DOHH2 (cell line): ENCODE measurements around the gene CYP3A5.

Experiments used
- H3F3A ChIP-seq: fragments of 200-600 bp; sonication (generic), shearing (Covaris generic); 2 replicates; pipeline ENCODE4 v1.6.0; 2016; ENCODE audit warnings: antibody characterized with exemption, mild to moderate bottlenecking; ENCODE audit not compliant: control insufficient read depth, insufficient read depth
- H3K27ac ChIP-seq: fragments of 200-600 bp; sonication (generic); 2 replicates; pipeline ENCODE4 v1.5.1; 2014; ENCODE audit warnings: low read depth, mild to moderate bottlenecking, low read length, moderate library complexity
- H3K27me3 ChIP-seq: fragments of 200-600 bp; sonication (generic); 2 replicates; pipeline ENCODE4 v1.6.1; 2014; ENCODE audit warnings: mild to moderate bottlenecking, low read length, mixed read lengths; ENCODE audit not compliant: control insufficient read depth
- H3K36me3 ChIP-seq: fragments of 200-600 bp; sonication (generic); 2 replicates; pipeline ENCODE4 v1.6.1; 2014; ENCODE audit warnings: mild to moderate bottlenecking, low read length, moderate library complexity, mixed read lengths; ENCODE audit not compliant: control insufficient read depth
- H3K4me1 ChIP-seq: fragments of 200-600 bp; sonication (generic); 2 replicates; pipeline ENCODE4 v1.6.1; 2014; ENCODE audit warnings: mild to moderate bottlenecking, low read length, mixed read lengths; ENCODE audit not compliant: control insufficient read depth
- H3K4me2 ChIP-seq: fragments of 200-600 bp; sonication (generic); 2 replicates; pipeline ENCODE4 v1.6.0; 2014; ENCODE audit warnings: mild to moderate bottlenecking, low read length, moderate library complexity
- H3K4me3 ChIP-seq: fragments of 200-600 bp; sonication (generic); 2 replicates; pipeline ENCODE4 v1.5.1; 2014; ENCODE audit warnings: mild to moderate bottlenecking, low read length, mixed read lengths
- H3K79me2 ChIP-seq: fragments of 200-600 bp; sonication (generic); 2 replicates; pipeline ENCODE4 v1.6.1; 2014; ENCODE audit warnings: mild to moderate bottlenecking, low read length, mixed read lengths; ENCODE audit not compliant: control insufficient read depth
- H3K9me2 ChIP-seq: fragments of 200-600 bp; sonication (generic); replicated peaks from 2 replicates; pipeline ENCODE4 v1.6.1; 2014; ENCODE audit warnings: mild to moderate bottlenecking, low read length, mixed read lengths; ENCODE audit not compliant: control insufficient read depth
- H3K9me3 ChIP-seq: fragments of 200-600 bp; sonication (generic); 2 replicates; pipeline ENCODE4 v1.6.1; 2014; ENCODE audit warnings: antibody characterized with exemption, low read length, mixed read lengths; ENCODE audit not compliant: control insufficient read depth, insufficient read depth
- H4K20me1 ChIP-seq: fragments of 200-600 bp; sonication (generic); 2 replicates; pipeline ENCODE4 v1.6.0; 2014; ENCODE audit warnings: low read depth, mild to moderate bottlenecking, antibody characterized with exemption, low read length, moderate library complexity; ENCODE audit not compliant: control insufficient read depth, insufficient read depth
- EZH2phosphoT487 ChIP-seq: fragments of 200-600 bp; sonication (generic); IDR thresholded peaks from 2 replicates; pipeline ENCODE4 v1.6.1; 2017; ENCODE audit warnings: borderline replicate concordance, mild to moderate bottlenecking, antibody characterized with exemption, low read length, moderate library complexity, mixed read lengths
- TF ChIP-seq, protein P1 (sequence below): fragments of 200-600 bp; sonication (generic); IDR thresholded peaks from one replicate; pipeline ENCODE4 v1.5.1; 2014; ENCODE audit warnings: antibody characterized with exemption, mild to moderate bottlenecking, low read depth, low read length; ENCODE audit not compliant: poor library complexity, severe bottlenecking

The CYP3A5 gene

DNA sequence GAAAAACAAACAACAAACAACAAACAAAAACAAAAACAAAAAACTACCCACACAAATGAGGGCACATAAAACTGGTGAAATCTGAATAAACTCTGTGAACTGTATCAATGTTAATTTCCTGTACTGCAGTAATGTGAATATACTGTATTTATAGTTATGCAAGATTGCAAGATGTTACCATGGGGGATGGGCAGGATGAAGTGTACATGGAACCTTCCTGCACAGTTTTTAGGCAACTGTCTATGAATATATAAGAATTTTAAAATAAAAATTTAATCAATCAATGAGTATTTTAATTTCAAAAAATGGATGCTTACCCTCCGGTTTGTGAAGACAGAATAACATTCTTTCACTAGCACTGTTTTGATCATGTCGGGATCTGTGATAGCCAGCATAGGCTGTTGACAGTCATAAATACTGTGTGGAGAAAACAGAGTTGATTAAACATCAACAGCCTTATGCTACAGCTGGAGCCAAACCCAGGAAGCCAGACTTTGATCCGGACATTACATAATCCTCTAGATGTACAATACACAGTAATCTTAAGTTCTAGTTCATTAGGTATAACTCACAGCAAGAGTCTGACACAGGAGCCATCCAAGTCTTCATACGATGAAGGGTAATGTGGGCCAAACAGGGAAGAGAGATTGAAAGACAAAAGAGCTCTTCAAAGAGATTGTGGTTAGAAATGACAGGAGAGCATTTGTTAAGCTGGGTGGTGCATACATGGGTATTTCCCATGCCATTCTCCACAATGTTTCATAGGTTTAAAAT is 40.4 kb upstream of the CYP3A5 start:
- no peaks in the 10 kb centered on the region for H4K20me1 ChIP-seq
- no peaks in the 10 kb centered on the region for H3K9me2 ChIP-seq
- H3K4me1 ChIP-seq, result no peaks in the 10 kb centered on the region
- H3K4me3 ChIP-seq, result no peak overlapping the region
- no peaks in the 10 kb centered on the region for H3F3A ChIP-seq
- TF ChIP-seq, protein P1, sequence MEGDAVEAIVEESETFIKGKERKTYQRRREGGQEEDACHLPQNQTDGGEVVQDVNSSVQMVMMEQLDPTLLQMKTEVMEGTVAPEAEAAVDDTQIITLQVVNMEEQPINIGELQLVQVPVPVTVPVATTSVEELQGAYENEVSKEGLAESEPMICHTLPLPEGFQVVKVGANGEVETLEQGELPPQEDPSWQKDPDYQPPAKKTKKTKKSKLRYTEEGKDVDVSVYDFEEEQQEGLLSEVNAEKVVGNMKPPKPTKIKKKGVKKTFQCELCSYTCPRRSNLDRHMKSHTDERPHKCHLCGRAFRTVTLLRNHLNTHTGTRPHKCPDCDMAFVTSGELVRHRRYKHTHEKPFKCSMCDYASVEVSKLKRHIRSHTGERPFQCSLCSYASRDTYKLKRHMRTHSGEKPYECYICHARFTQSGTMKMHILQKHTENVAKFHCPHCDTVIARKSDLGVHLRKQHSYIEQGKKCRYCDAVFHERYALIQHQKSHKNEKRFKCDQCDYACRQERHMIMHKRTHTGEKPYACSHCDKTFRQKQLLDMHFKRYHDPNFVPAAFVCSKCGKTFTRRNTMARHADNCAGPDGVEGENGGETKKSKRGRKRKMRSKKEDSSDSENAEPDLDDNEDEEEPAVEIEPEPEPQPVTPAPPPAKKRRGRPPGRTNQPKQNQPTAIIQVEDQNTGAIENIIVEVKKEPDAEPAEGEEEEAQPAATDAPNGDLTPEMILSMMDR, result no peak
- no peak for TF ChIP-seq EZH2phosphoT487
- peaks cover 2% of the 10 kb centered on the region; the same call in 1 of the 2 replicates for H3K27me3 ChIP-seq
- H3K4me2 ChIP-seq, result no peak overlapping the region
- no peaks in the 10 kb centered on the region for H3K36me3 ChIP-seq
- no peaks in the 10 kb centered on the region for H3K79me2 ChIP-seq
- no peak overlapping the region for H3K27ac ChIP-seq
- H3K9me3 ChIP-seq, result no peaks in the 10 kb centered on the region

DNA sequence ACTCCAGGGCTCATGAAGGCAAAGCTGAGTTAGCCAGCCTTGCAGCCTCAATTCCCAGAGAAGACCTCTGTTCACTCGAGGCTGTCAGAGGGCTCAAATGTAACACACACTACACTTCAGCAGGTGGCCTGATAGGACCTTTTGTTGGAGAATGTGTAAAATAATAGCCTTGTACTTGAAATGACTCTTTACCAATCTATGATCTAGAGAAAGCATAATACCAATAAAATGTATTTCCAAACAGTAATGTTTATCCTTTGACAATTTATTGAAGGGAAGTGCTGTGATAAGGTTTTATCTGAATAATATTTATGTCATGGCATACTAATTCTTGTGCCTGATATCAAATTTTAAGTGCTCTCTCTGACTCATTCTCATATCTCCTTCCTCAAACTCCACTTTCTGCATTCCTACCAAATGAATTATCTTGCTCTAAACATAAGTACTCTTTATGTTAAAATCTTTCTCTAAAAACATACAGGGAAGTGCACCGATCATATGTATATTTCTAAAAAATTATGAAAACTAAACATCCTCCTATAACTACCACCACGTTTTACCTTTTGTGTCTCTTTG is 34.3 kb upstream of the CYP3A5 start:
- Histone ChIP-seq H3K36me3 (no peaks in the 10 kb centered on the region), H3K27me3 (no peaks in the 10 kb centered on the region; the same call in 1 of the 2 replicates), H3K4me2 (no peak overlapping the region), H3K4me1 (no peaks in the 10 kb centered on the region), H3K79me2 (no peaks in the 10 kb centered on the region), H3F3A (no peaks in the 10 kb centered on the region), H3K4me3 (no peak overlapping the region), H3K27ac (no peak overlapping the region), H3K9me2 (no peaks in the 10 kb centered on the region), H4K20me1 (no peaks in the 10 kb centered on the region), H3K9me3 (0 out of 2 replicates have a peak, but pooled peaks cover 5% of the 10 kb centered on the region)
- TF ChIP-seq EZH2phosphoT487, result no peak
- TF ChIP-seq, protein P1, result no peak

DNA sequence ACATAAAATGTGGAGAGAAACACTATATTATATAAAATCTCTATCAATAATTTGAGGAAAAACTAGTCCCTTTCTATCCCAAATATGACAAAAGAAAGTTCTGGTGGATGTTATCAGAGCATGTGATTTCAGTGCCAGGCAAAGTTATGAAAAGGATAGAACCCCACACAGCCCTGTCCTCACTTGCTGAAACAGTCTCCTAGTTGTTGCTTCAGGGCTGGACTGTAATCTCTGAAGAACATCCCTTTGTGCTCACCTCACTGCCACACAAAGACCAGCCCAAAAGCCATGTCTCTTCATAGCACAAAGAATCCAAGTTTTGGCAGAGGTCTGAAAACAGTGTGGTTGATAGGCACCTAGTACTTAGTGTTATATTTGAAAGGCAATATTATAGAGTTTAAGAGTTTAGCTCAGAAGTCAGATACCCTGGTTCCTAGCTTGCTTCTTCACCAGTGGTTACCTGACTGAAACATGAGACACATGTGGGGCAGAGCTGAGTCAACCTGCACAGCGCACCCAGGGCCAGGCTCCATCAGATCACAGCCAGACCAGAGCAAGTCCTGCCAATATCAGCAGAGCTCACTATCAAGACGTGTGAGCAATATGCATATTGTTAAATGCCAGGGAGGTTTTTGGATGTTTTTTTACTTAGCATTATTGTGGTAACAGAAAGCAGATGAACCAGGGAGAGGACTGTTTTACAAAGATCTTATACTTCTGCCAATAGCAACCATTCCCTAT is 30.2 kb upstream of the CYP3A5 start:
- no peak for TF ChIP-seq EZH2phosphoT487
- no peaks in the 10 kb centered on the region for H4K20me1 ChIP-seq
- H3K79me2 ChIP-seq, result no peaks in the 10 kb centered on the region
- H3K4me3 ChIP-seq, result no peak overlapping the region
- H3K9me3 ChIP-seq, result 0 out of 2 replicates have a peak, but pooled peaks cover 5% of the 10 kb centered on the region
- H3K9me2 ChIP-seq, result no peaks in the 10 kb centered on the region
- H3K27ac ChIP-seq, result no peak overlapping the region
- peaks cover 5% of the 10 kb centered on the region; the same call in 1 of the 2 replicates for H3K27me3 ChIP-seq
- H3K4me1 ChIP-seq, result no peaks in the 10 kb centered on the region
- no peaks in the 10 kb centered on the region for H3K36me3 ChIP-seq
- H3K4me2 ChIP-seq, result no peak overlapping the region
- H3F3A ChIP-seq, result no peaks in the 10 kb centered on the region
